ENCODE measurements around the gene P2RX1.

P2RX1 gene

DNA sequence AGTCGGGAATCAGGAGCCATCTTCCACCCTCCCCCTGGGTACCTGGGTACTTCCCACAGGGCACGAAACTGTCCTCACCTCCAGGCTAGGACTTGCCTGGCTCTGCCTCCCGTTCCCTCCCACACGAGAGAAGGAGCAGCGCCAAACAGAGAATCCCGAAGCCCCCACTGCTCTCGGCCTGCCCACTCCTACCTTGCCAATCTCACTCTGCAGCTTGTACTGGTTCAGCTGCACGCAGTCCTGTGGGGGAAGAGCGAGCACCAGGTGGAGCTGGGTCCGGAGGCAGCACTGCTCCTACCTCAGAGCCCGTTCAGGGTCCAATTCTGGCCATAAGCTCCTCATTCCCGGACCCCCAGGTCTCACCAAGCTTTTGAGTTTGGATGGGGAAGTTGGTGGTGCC lies 32.1 kb downstream of the P2RX1 start:
- H3K4me3 ChIP-seq (ENCODE audit: insufficient read depth, low read length, poor library complexity, severe bottlenecking), result no peak overlapping the region

DNA sequence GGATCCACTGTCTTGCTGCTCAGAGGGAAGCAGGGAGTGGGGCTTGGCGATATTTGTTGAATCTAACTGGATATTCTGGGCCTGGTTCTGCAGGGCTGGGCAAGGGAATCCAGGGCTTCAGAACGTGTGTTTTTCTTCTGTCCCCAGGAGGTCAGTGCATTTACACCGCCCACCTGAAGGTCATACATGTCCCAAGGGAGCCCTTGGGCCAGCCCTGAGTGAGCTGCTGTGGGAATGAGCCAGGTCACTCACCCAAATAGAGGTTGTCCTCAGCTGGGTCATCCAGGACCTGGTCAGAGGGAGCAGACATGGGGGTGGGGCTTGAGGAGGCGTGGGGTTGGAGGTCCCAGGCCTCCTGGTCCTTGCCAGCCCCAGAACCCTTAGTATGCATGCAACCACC lies 34.0 kb downstream of the P2RX1 start:
- H3K4me3 ChIP-seq (ENCODE audit: insufficient read depth, low read length, poor library complexity, severe bottlenecking), result no peak overlapping the region
- H3K36me3 ChIP-seq (ENCODE audit: low read length), result no peaks in the 10 kb centered on the region
- no peaks in the 10 kb centered on the region for H3K27me3 ChIP-seq (ENCODE audit: low read length)
- no peak overlapping the region for H2AFZ ChIP-seq (ENCODE audit: low read depth, low read length, severe bottlenecking)
- no peak overlapping the region for H3K9ac ChIP-seq (ENCODE audit: low read length)
- no peaks in the 10 kb centered on the region for H3K9me2 ChIP-seq (replicated peaks; ENCODE audit: insufficient read depth, low read length)
- no peaks in the 10 kb centered on the region for H4K20me1 ChIP-seq (ENCODE audit: low read depth, low read length)
- H3K9me3 ChIP-seq (ENCODE audit: insufficient read depth, low read length), result no peaks in the 10 kb centered on the region
- no peaks in the 10 kb centered on the region for H3K79me2 ChIP-seq (ENCODE audit: insufficient read depth, low read length)
- no peak overlapping the region for H3K27ac ChIP-seq (ENCODE audit: low read depth, low read length)
- TF ChIP-seq, protein P1, sequence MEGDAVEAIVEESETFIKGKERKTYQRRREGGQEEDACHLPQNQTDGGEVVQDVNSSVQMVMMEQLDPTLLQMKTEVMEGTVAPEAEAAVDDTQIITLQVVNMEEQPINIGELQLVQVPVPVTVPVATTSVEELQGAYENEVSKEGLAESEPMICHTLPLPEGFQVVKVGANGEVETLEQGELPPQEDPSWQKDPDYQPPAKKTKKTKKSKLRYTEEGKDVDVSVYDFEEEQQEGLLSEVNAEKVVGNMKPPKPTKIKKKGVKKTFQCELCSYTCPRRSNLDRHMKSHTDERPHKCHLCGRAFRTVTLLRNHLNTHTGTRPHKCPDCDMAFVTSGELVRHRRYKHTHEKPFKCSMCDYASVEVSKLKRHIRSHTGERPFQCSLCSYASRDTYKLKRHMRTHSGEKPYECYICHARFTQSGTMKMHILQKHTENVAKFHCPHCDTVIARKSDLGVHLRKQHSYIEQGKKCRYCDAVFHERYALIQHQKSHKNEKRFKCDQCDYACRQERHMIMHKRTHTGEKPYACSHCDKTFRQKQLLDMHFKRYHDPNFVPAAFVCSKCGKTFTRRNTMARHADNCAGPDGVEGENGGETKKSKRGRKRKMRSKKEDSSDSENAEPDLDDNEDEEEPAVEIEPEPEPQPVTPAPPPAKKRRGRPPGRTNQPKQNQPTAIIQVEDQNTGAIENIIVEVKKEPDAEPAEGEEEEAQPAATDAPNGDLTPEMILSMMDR (IDR thresholded peaks at IDR 0.05; ENCODE audit: insufficient read depth, low read length, poor library complexity, severe bottlenecking), result no peak
- TF ChIP-seq EZH2phosphoT487 (conservative IDR thresholded peaks at IDR 0.05; ENCODE audit: low read length), result no peak
- H3F3A ChIP-seq (ENCODE audit: insufficient read depth), result no peaks in the 10 kb centered on the region
- H3K4me2 ChIP-seq (ENCODE audit: low read depth, low read length, poor library complexity, severe bottlenecking), result no peak overlapping the region

More for the DNA sequence above, 32.1 kb downstream of the P2RX1 start:
- Histone ChIP-seq H3K27me3 (ENCODE audit: low read length) (no peaks in the 10 kb centered on the region), H3K9me3 (ENCODE audit: insufficient read depth, low read length) (no peaks in the 10 kb centered on the region), H4K20me1 (ENCODE audit: low read depth, low read length) (no peaks in the 10 kb centered on the region), H2AFZ (ENCODE audit: low read depth, low read length, severe bottlenecking) (no peak overlapping the region), H3K9ac (ENCODE audit: low read length) (no peak overlapping the region), H3K9me2 (replicated peaks; ENCODE audit: insufficient read depth, low read length) (no peaks in the 10 kb centered on the region), H3K27ac (ENCODE audit: low read depth, low read length) (no peak overlapping the region), H3F3A (ENCODE audit: insufficient read depth) (no peaks in the 10 kb centered on the region), H3K79me2 (ENCODE audit: insufficient read depth, low read length) (no peaks in the 10 kb centered on the region), H3K36me3 (ENCODE audit: low read length) (no peaks in the 10 kb centered on the region), H3K4me2 (ENCODE audit: low read depth, low read length, poor library complexity, severe bottlenecking) (no peak overlapping the region)
- TF ChIP-seq, protein P1 (IDR thresholded peaks at IDR 0.05; ENCODE audit: insufficient read depth, low read length, poor library complexity, severe bottlenecking), result no peak
- no peak for TF ChIP-seq EZH2phosphoT487 (conservative IDR thresholded peaks at IDR 0.05; ENCODE audit: low read length)

DNA sequence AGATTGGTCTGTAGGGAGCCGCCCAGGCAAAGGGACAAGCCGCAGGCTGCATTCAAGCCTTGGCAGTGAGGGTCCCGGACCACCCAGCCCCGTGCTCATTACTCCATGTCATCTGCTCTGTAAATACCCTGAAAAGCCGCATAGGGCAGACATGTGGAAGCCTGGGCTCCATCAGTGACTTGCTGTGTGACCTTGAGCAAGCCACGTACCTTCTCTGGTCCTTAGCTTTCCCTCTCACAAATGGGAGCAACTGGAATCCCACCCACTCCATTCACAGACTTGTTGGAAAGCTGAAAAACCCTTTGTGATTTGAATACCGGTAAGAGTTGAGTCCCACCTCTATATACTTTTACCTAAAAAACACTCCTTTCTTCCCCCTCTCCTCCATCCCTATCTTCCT lies 35.3 kb downstream of the P2RX1 start:
- no peak overlapping the region for H3K4me3 ChIP-seq (ENCODE audit: insufficient read depth, low read length, poor library complexity, severe bottlenecking)
- H3K9ac ChIP-seq (ENCODE audit: low read length), result no peak overlapping the region
- H3K79me2 ChIP-seq (ENCODE audit: insufficient read depth, low read length), result no peaks in the 10 kb centered on the region
- H3K4me2 ChIP-seq (ENCODE audit: low read depth, low read length, poor library complexity, severe bottlenecking), result no peak overlapping the region
- H3K9me3 ChIP-seq (ENCODE audit: insufficient read depth, low read length), result no peaks in the 10 kb centered on the region
- no peak overlapping the region for H2AFZ ChIP-seq (ENCODE audit: low read depth, low read length, severe bottlenecking)
- no peaks in the 10 kb centered on the region for H3K27me3 ChIP-seq (ENCODE audit: low read length)
- TF ChIP-seq EZH2phosphoT487 (conservative IDR thresholded peaks at IDR 0.05; ENCODE audit: low read length), result no peak
- TF ChIP-seq, protein P1 (IDR thresholded peaks at IDR 0.05; ENCODE audit: insufficient read depth, low read length, poor library complexity, severe bottlenecking), result no peak
- H3K27ac ChIP-seq (ENCODE audit: low read depth, low read length), result no peak overlapping the region
- H3K36me3 ChIP-seq (ENCODE audit: low read length), result no peaks in the 10 kb centered on the region
- no peaks in the 10 kb centered on the region for H4K20me1 ChIP-seq (ENCODE audit: low read depth, low read length)
- no peaks in the 10 kb centered on the region for H3K9me2 ChIP-seq (replicated peaks; ENCODE audit: insufficient read depth, low read length)
- H3F3A ChIP-seq (ENCODE audit: insufficient read depth), result no peaks in the 10 kb centered on the region
